A549 (cell line): ENCODE measurements around the gene INHBC. TPM values are rescaled to one million over a fixed set of nuclear protein-coding genes. Genes with fewer than 3 reads are reported as not detected.

Experiments
- ATAC-seq, 2 experiments: fragments of 200-7000 bp in 1 of 2; fragments of >200 bp in 1 of 2; cut with Nextera tagmentation in 1 of 2; cut with Tn5 transposase in 1 of 2; 3 replicates each; pipeline versions ENCODE4 v1.8.0 to v1.9.1; 2018 to 2020; ENCODE audit warnings: mild to moderate bottlenecking in 1 of 2, moderate library complexity in 1 of 2
- CTCF ChIA-PET: fragments of 300-600 bp; sonication (Branson Sonifier 250); formaldehyde crosslinking; extraction: SDS; loops from one replicate; lab custom pipeline; 2021; ENCODE audit warnings: antibody characterized with exemption, inconsistent platforms; lab: Yijun Ruan, JAX
- POLR2A ChIA-PET: fragments of 350-600 bp; formaldehyde crosslinking; extraction: SDS; loops from one replicate; lab custom pipeline; 2021; ENCODE audit warnings: antibody characterized with exemption, inconsistent platforms; lab: Yijun Ruan, JAX
- DNase-seq, 2 experiments: peaks; one replicate each; pipeline versions ENCODE4 v3.0.0 to v3.0.0-alpha.2; 2011 to 2016; ENCODE audit warnings: low read depth in 1 of 2, low spot score in 1 of 2
- FAIRE-seq: peaks from 2 replicates; lab custom pipeline; 2011; peaks lifted over from hg19 to GRCh38; lab: Jason Lieb, UNC
- H3K27ac ChIP-seq, 2 experiments: fragments of >200 bp; sonication (Bioruptor Twin); formaldehyde crosslinking; 3 replicates each; pipeline ENCODE4 v1.5.1; 2016 to 2017
- H3K4me1 ChIP-seq: fragments of >200 bp; sonication (Bioruptor Twin); formaldehyde crosslinking; 3 replicates; pipeline ENCODE4 v1.6.1; 2016
- H3K4me2 ChIP-seq: fragments of >200 bp; sonication (Bioruptor Twin); formaldehyde crosslinking; 3 replicates; pipeline ENCODE4 v1.6.1; 2016
- H3K4me3 ChIP-seq: fragments of >200 bp; sonication (Bioruptor Twin); formaldehyde crosslinking; 3 replicates; pipeline ENCODE4 v1.5.1; 2016
- H3K9me3 ChIP-seq: fragments of >200 bp; sonication (Bioruptor Twin); formaldehyde crosslinking; 3 replicates; pipeline ENCODE4 v1.6.1; 2016
- CBX2 ChIP-seq: fragments of 200-600 bp; sonication (generic); IDR thresholded peaks from 2 replicates; pipeline ENCODE4 v1.6.1; 2016; ENCODE audit warnings: low read depth, mild to moderate bottlenecking, borderline replicate concordance
- CBX8 ChIP-seq: fragments of 200-600 bp; sonication (generic); IDR thresholded peaks from 2 replicates; pipeline ENCODE4 v1.6.1; 2016
- CEBPB ChIP-seq, 2 experiments: fragments of >200 bp in 1 of 2; sonication (Bioruptor Twin) in 1 of 2; formaldehyde crosslinking in 1 of 2; IDR thresholded peaks; 2 replicates each; pipeline ENCODE4 v1.6.1; 2012 to 2016
- CHD2 ChIP-seq: fragments of 150-350 bp; IDR thresholded peaks from 2 replicates; pipeline ENCODE4 v1.6.1; 2014; ENCODE audit warnings: low read length; ENCODE audit not compliant: partially characterized antibody
- EP300 ChIP-seq, 2 experiments: fragments of >200 bp; sonication (Bioruptor Twin); formaldehyde crosslinking; IDR thresholded peaks; 2 replicates in 1 of 2; 3 replicates in 1 of 2; pipeline ENCODE4 v1.6.1; 2016 to 2017
- FOSB ChIP-seq: fragments of 250-450 bp; sonication (Bioruptor Pico); IDR thresholded peaks from 2 replicates; pipeline ENCODE4 v1.5.0; 2020; ENCODE audit warnings: mild to moderate bottlenecking, moderate library complexity
- FOXS1 ChIP-seq: fragments of 250-450 bp; sonication (Bioruptor Pico); IDR thresholded peaks from 2 replicates; pipeline ENCODE4 v1.5.0; 2020; ENCODE audit warnings: mild to moderate bottlenecking, moderate library complexity
- HOXB13 ChIP-seq: fragments of 250-450 bp; sonication (Bioruptor Pico); IDR thresholded peaks from 2 replicates; pipeline ENCODE4 v1.5.0; 2020; ENCODE audit warnings: low read depth, mild to moderate bottlenecking, moderate library complexity
- HOXB5 ChIP-seq: fragments of 250-450 bp; sonication (Bioruptor Pico); IDR thresholded peaks from 2 replicates; pipeline ENCODE4 v1.5.0; 2020; ENCODE audit warnings: mild to moderate bottlenecking, moderate library complexity
- JUN ChIP-seq, 2 experiments: fragments of >200 bp; sonication (Bioruptor Twin); formaldehyde crosslinking; IDR thresholded peaks; 2 replicates in 1 of 2; 3 replicates in 1 of 2; pipeline ENCODE4 v1.6.1; 2016 to 2017
- JUNB ChIP-seq: fragments of >200 bp; sonication (Bioruptor Twin); formaldehyde crosslinking; IDR thresholded peaks from 2 replicates; pipeline ENCODE4 v1.6.1; 2016
- KDM1A ChIP-seq: fragments of 200-600 bp; sonication (generic); IDR thresholded peaks from 2 replicates; pipeline ENCODE4 v1.6.1; 2016; ENCODE audit warnings: low read depth, mild to moderate bottlenecking
- MAFK ChIP-seq: fragments of 450-650 bp; IDR thresholded peaks from 2 replicates; pipeline ENCODE4 v1.6.1; 2014; ENCODE audit not compliant: partially characterized antibody
- MAZ ChIP-seq: fragments of 150-350 bp; IDR thresholded peaks from 2 replicates; pipeline ENCODE4 v1.6.1; 2014; ENCODE audit warnings: antibody characterized with exemption, low read depth, low read length, borderline replicate concordance
- MYC ChIP-seq: IDR thresholded peaks from 2 replicates; pipeline ENCODE4 v1.6.1; 2012; ENCODE audit warnings: mild to moderate bottlenecking, inconsistent platforms, low read length, improper control_type of control experiment, borderline replicate concordance
- POLR2AphosphoS2 ChIP-seq: conservative IDR thresholded peaks from 2 replicates; pipeline ENCODE4 v1.6.1; 2012; ENCODE audit warnings: low read length, improper control_type of control experiment, inconsistent platforms
- RAD21 ChIP-seq, 2 experiments: fragments of >200 bp in 1 of 2; sonication (Bioruptor Twin) in 1 of 2; formaldehyde crosslinking in 1 of 2; IDR thresholded peaks in 1 of 2; conservative IDR thresholded peaks in 1 of 2; 2 replicates in 1 of 2; 3 replicates in 1 of 2; pipeline ENCODE4 v1.6.1; 2012 to 2018; ENCODE audit warnings: inconsistent platforms in 1 of 2
- RFX5 ChIP-seq: fragments of 450-650 bp; IDR thresholded peaks from 2 replicates; pipeline ENCODE4 v1.7.1; 2014; ENCODE audit warnings: antibody characterized with exemption, mild to moderate bottlenecking, moderate library complexity
- SMC3 ChIP-seq: fragments of >200 bp; sonication (Bioruptor Twin); formaldehyde crosslinking; IDR thresholded peaks from 3 replicates; pipeline ENCODE4 v1.6.1; 2018; ENCODE audit warnings: inconsistent platforms
- SREBF2 ChIP-seq: fragments of 450-650 bp; IDR thresholded peaks from 2 replicates; pipeline ENCODE4 v1.6.1; 2014; ENCODE audit warnings: mild to moderate bottlenecking, moderate library complexity
- ZFP36 ChIP-seq: fragments of 450-650 bp; IDR thresholded peaks from 2 replicates; pipeline ENCODE4 v1.6.1; 2014; ENCODE audit warnings: borderline replicate concordance; ENCODE audit not compliant: partially characterized antibody
- ZNF302 ChIP-seq: fragments of 250-450 bp; sonication (Bioruptor Pico); IDR thresholded peaks from 2 replicates; pipeline ENCODE4 v1.9.0; 2021; ENCODE audit warnings: inconsistent platforms, mild to moderate bottlenecking, moderate library complexity
- WGBS: methylation state at CpG from one replicate; pipeline ENCODE4 v1.1.6; 2017; ENCODE audit errors: missing lambda C conversion rate; 5-methylcytosine and 5-hydroxymethylcytosine counted together
- polyA minus RNA-seq: library from RNA; depleted of rRNA, polyadenylated mRNA; stranded (reverse); fragments of >200 nt; gene quantifications from 2 replicates; pipeline ENCODE4 v1.2.3, GENCODE V29; 2011; rRNA and poly(A)+ RNA removed
- polyA plus RNA-seq, 4 experiments: library from polyadenylated mRNA; depleted of rRNA in 3 of 4; stranded (reverse); fragments of >200 nt; fragmentation: RNase III in 1 of 4; extraction: RNeasy Plus Mini Kit Qiagen cat#74134 plus additional on column Dnase treatment in 1 of 4; gene quantifications; 2 replicates in 3 of 4; 3 replicates in 1 of 4; pipeline ENCODE4 v1.2.3, GENCODE V29; 2011 to 2017
- TF ChIP-seq, protein P1 (sequence below): fragments of 250-450 bp; sonication (Bioruptor Pico); IDR thresholded peaks from 2 replicates; pipeline ENCODE4 v1.5.0; 2020; ENCODE audit warnings: low read depth, mild to moderate bottlenecking, moderate library complexity
- TF ChIP-seq, protein P2 (sequence below): fragments of 150-350 bp; IDR thresholded peaks from 2 replicates; pipeline ENCODE4 v1.6.1; 2014; ENCODE audit warnings: low read depth, mild to moderate bottlenecking, low read length

Gene INHBC, protein sequence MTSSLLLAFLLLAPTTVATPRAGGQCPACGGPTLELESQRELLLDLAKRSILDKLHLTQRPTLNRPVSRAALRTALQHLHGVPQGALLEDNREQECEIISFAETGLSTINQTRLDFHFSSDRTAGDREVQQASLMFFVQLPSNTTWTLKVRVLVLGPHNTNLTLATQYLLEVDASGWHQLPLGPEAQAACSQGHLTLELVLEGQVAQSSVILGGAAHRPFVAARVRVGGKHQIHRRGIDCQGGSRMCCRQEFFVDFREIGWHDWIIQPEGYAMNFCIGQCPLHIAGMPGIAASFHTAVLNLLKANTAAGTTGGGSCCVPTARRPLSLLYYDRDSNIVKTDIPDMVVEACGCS
- polyA plus RNA-seq (2011; rRNA removed) (0.07 and 0.08 TPM in 2 replicates), polyA plus RNA-seq (2017; fragmentation: RNase III; extraction: RNeasy Plus Mini Kit Qiagen cat#74134 plus additional on column Dnase treatment) (not detected in 3 replicates), polyA minus RNA-seq (0.08 TPM in 1 of 2 replicates, not detected in the other)
- polyA plus RNA-seq (2012; cell fraction: cytosol; rRNA removed), result 0.03 and 0.08 TPM in 2 replicates
- polyA plus RNA-seq (2012; cell fraction: nucleus; rRNA removed), result 0.11 and 0.13 TPM in 2 replicates

DNA sequence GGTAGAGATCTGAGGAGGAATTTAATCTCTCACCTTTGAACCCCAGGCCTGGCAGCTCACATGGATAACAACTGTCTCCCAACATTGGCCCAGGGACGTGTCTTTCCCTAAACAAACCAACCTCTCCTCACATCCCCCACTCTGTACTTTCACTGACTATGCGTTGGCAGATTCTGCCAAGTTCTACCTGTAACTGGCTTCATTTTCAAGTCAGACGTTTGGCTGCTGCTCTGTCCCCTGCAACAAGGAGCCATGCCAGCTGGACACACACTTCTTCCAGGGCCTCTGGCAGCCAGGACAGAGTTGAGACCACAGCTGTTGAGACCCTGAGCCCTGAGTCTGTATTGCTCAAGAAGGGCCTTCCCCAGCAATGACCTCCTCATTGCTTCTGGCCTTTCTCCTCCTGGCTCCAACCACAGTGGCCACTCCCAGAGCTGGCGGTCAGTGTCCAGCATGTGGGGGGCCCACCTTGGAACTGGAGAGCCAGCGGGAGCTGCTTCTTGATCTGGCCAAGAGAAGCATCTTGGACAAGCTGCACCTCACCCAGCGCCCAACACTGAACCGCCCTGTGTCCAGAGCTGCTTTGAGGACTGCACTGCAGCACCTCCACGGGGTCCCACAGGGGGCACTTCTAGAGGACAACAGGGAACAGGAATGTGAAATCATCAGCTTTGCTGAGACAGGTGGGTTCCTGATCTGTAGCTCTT is at the start of gene INHBC:
Gene INHBC, plus strand, starts transcription at position 268 of the 707 bp plus-strand sequence. Its CDS starts 103 bp downstream, at position 371.
- Histone ChIP-seq H3K9me3 (no peaks in the 10 kb centered on the region), H3K27ac (peak within 1 kb of the TSS in 1 of 2 experiments; percentile 21; a peak in 1 of 6 replicates), H3K4me1 (peaks cover 13% of the 10 kb centered on the region; the same call in 2 of the 3 replicates), H3K4me3 (no peak within 1 kb of the TSS), H3K4me2 (no peak within 1 kb of the TSS)
- FAIRE-seq, result no peak
- CTCF ChIA-PET, result interaction anchor here (0.7 to 4.8 kb wide), 12 partner anchors 13 to 127 kb away, joined by 3 to 32 read pairs (median 4); partner anchors contain the start of genes GLI1 and INHBE
- no peak for DNase-seq
- WGBS, result 76% methylated on average over 8 of the region's 8 CpGs
- no peak for ATAC-seq
- TF ChIP-seq MAFK (no peak), CBX8 (no peak), HOXB5 (CRISPR knock-in tag) (no peak), CHD2 (no peak), MAZ (no peak), KDM1A (no peak), ZNF302 (no peak), CEBPB (IDR thresholded peaks at IDR 0.05) (no peak), RFX5 (no peak), SREBF2 (no peak), CBX2 (no peak), SMC3 (no peak), FOXS1 (CRISPR knock-in tag) (no peak), EP300 (IDR thresholded peaks at IDR 0.05) (no peak), POLR2AphosphoS2 (no peak)
- TF ChIP-seq, protein P1, sequence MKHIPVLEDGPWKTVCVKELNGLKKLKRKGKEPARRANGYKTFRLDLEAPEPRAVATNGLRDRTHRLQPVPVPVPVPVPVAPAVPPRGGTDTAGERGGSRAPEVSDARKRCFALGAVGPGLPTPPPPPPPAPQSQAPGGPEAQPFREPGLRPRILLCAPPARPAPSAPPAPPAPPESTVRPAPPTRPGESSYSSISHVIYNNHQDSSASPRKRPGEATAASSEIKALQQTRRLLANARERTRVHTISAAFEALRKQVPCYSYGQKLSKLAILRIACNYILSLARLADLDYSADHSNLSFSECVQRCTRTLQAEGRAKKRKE (CRISPR knock-in tag), result no peak
- TF ChIP-seq, all 56 proteins: peak for 0
- POLR2A ChIA-PET, result no interaction called here

DNA sequence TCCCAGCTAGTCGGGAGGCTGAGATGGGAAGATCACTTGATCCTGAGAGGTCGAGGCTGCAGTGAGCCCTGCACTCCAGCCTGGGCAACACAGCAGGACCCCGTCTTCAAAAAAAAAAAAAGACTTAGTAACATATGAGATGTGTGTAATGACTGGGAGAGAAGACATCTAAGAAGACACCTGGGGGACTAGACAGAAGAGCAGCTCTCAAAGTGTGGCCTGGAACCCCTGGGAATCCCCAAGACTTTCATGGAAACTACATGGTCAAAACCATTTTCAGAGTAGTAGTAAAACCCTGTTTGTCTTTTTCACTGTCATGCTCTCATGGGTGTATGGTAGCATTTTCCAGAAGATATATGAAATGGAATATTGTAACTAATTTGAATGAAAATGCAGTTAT is 49.0 kb upstream of the INHBC start:
- DNase-seq, result no peak
- ATAC-seq, result no peak
- TF ChIP-seq POLR2AphosphoS2, result no peak
- no peak overlapping the region for H3K4me3 ChIP-seq
- H3K9me3 ChIP-seq, result no peaks in the 10 kb centered on the region
- no peak for FAIRE-seq
- H3K4me1 ChIP-seq, result peaks cover 26% of the 10 kb centered on the region
- H3K27ac ChIP-seq, result no peak overlapping the region
- ChIA-PET POLR2A (no interaction called here), CTCF (interaction anchor here (0.6 to 1.4 kb wide), 5 partner anchors 8 to 142 kb away, joined by 3 to 4 read pairs (median 3); no protein-coding TSS in a partner anchor)
- 95% methylated on average over 3 of the region's 3 CpGs for WGBS
- H3K4me2 ChIP-seq, result no peak overlapping the region

DNA sequence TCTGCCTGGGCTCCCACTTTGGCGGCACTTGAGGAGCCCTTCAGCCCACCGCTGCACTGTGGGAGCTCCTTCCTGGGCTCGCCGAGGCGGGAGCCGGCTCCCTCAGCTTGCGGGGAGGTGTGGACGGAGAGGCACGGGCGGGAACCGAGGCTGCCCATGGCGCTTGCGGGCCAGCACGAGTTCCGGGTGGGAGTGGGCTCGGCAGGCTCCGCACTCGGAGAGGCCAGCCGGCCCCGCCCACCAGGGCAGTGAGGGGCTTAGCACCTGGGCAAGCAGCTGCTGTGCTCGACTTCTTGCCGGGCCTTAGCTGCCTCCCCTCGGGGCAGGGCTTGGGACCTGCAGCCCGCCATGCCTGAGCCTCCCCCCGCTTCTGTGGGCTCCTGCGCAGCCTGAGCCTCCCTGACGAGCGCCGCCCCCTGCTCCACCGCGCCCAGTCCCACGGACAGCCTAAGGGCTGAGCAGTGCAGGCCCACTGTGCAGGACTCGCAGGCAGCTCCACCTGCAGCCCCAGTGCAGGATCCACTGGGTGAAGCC is 48.3 kb upstream of the INHBC start:
- DNase-seq (no peak), ATAC-seq (no peak), FAIRE-seq (no peak)
- H3K27ac ChIP-seq, result no peak overlapping the region; a peak in 1 of 6 replicates
- TF ChIP-seq, protein P2, sequence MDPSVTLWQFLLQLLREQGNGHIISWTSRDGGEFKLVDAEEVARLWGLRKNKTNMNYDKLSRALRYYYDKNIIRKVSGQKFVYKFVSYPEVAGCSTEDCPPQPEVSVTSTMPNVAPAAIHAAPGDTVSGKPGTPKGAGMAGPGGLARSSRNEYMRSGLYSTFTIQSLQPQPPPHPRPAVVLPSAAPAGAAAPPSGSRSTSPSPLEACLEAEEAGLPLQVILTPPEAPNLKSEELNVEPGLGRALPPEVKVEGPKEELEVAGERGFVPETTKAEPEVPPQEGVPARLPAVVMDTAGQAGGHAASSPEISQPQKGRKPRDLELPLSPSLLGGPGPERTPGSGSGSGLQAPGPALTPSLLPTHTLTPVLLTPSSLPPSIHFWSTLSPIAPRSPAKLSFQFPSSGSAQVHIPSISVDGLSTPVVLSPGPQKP, result no peak
- TF ChIP-seq JUNB, result no peak
- no peak for TF ChIP-seq MYC
- TF ChIP-seq POLR2AphosphoS2, result no peak
- no peak for TF ChIP-seq CBX2
- no peak for TF ChIP-seq ZFP36
- no peak for TF ChIP-seq JUN (IDR thresholded peaks at IDR 0.05)
- TF ChIP-seq HOXB13 (CRISPR knock-in tag), result no peak
- no peak for TF ChIP-seq FOSB (CRISPR knock-in tag)
- TF ChIP-seq RAD21 (conservative IDR thresholded peaks at IDR 0.05 in 1 of 2, IDR thresholded peaks at IDR 0.05 in 1 of 2), result no peak
- H3K4me3 ChIP-seq, result no peak overlapping the region
- WGBS, result 95% methylated on average over 26 of the region's 33 CpGs
- no peaks in the 10 kb centered on the region for H3K9me3 ChIP-seq
- POLR2A ChIA-PET, result no interaction called here
- peaks cover 31% of the 10 kb centered on the region for H3K4me1 ChIP-seq
- H3K4me2 ChIP-seq, result no peak overlapping the region
- CTCF ChIA-PET, result interaction anchor here (0.6 to 1.4 kb wide), 7 partner anchors 9 to 143 kb away, joined by 3 to 6 read pairs (median 4); no protein-coding TSS in a partner anchor
